HEK293T (cell line): ENCODE results near the gene USP32.

ENCODE experiments used
- ARNT ChIP-seq: fragments of 450-650 bp; IDR thresholded peaks from 2 replicates; pipeline ENCODE4 v1.6.1; 2017; ENCODE audit warnings: mild to moderate bottlenecking
- FOXA1 ChIP-seq: fragments of 450-650 bp; IDR thresholded peaks from 2 replicates; pipeline ENCODE4 v1.6.1; 2016; ENCODE audit warnings: mild to moderate bottlenecking
- FOXK2 ChIP-seq: fragments of 450-650 bp; IDR thresholded peaks from 2 replicates; pipeline ENCODE4 v1.6.1; 2016; ENCODE audit warnings: mild to moderate bottlenecking
- L3MBTL2 ChIP-seq: fragments of 450-650 bp; conservative IDR thresholded peaks from 2 replicates; pipeline ENCODE4 v1.6.1; 2016; ENCODE audit warnings: mild to moderate bottlenecking
- NFRKB ChIP-seq: fragments of 450-650 bp; IDR thresholded peaks from 2 replicates; pipeline ENCODE4 v1.6.1; 2016; ENCODE audit warnings: mild to moderate bottlenecking, moderate library complexity
- SUZ12 ChIP-seq: fragments of 450-650 bp; IDR thresholded peaks from 2 replicates; pipeline ENCODE4 v1.6.1; 2016; ENCODE audit warnings: mild to moderate bottlenecking
- TARDBP ChIP-seq: fragments of 450-650 bp; IDR thresholded peaks from 2 replicates; pipeline ENCODE4 v1.6.1; 2016

DNA sequence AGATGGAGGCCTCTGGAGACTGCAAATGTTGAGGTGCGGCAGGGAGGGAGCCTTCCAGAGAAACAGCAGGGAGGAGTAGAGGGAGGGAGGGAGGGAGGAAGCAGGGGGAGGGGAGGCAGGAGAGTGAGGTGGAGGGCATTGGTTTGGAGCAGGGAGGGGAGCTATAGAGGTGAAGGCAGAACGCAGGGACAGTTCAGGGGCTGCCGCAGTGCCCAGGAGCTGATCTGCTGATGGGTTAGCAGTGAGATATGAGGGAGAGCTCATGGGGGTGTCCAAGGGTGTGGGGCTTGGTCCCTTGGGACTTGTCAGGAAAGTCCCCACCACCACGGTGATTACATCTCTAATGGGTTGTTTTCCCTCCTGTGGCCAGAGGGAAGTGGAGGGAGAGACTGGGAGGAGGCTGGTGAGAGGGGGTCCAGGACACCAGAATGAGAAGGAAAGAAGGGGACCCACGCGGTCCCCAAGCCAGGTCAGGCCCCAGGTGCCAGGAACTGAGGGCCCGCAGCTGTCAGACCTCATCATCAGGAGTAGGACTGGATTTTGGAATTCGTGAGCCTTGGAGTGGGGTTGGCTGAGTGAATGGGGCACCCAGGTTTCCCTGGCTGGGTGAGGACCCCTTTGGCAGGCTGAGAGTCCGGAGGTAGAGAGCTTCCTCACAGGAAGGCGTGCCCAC is 231.0 kb downstream of the USP32 start:
- TF ChIP-seq SUZ12 (no peak), ARNT (no peak), TARDBP (no peak), NFRKB (no peak), FOXA1 (no peak), FOXK2 (no peak), L3MBTL2 (no peak)
